ENCODE results near the gene IGSF23.

IGSF23 gene

GRCh38 chr19:44671400-44671799, 58.0 kb downstream of the IGSF23 start, which contains the start of gene CEACAM19:
CEACAM19 (plus strand) TSS chr19:44671482; CDS start chr19:44671932, 450 bp downstream.
- ChIA-PET CTCF (interaction anchor here (1.1 to 1.4 kb wide), 3 partner anchors 15 to 52 kb away, joined by 3 to 4 read pairs (median 3); no protein-coding TSS in a partner anchor), POLR2A (no interaction called here)
- TF ChIP-seq CTCF (IDR thresholded peaks at IDR 0.05; ENCODE audit: control extremely low read depth, extremely low read depth, low read depth, missing control alignments) = no peak
- DNase-seq (ENCODE audit: extremely low spot score) = no peak

- ChIA-PET POLR2A (no interaction called here), CTCF (interaction anchor here (1.1 to 1.8 kb wide), 4 partner anchors 9 to 94 kb away, joined by 3 to 7 read pairs (median 4); no protein-coding TSS in a partner anchor)
- TF ChIP-seq CTCF (IDR thresholded peaks at IDR 0.05; ENCODE audit: control extremely low read depth, extremely low read depth, low read depth, missing control alignments) = no peak
- DNase-seq (ENCODE audit: extremely low spot score) = no peak
Observed at GRCh38 chr19:44672226-44672625, 58.9 kb downstream of the IGSF23 start.

- ChIA-PET CTCF (interaction anchor here (0.9 to 1.8 kb wide), 3 partner anchors 11 to 97 kb away, joined by 3 to 7 read pairs (median 3); no protein-coding TSS in a partner anchor), POLR2A (no interaction called here)
- DNase-seq (ENCODE audit: extremely low spot score) = no peak
- no peak for TF ChIP-seq CTCF (IDR thresholded peaks at IDR 0.05; ENCODE audit: control extremely low read depth, extremely low read depth, low read depth, missing control alignments)
Observed at GRCh38 chr19:44673510-44673909, 60.1 kb downstream of the IGSF23 start.

- DNase-seq (ENCODE audit: extremely low spot score) = no peak
- ChIA-PET CTCF (interaction anchor here (1.1 to 3.1 kb wide), 5 partner anchors 13 to 98 kb away, joined by 3 to 11 read pairs (median 4); no protein-coding TSS in a partner anchor), POLR2A (no interaction called here)
- no peak for TF ChIP-seq CTCF (IDR thresholded peaks at IDR 0.05; ENCODE audit: control extremely low read depth, extremely low read depth, low read depth, missing control alignments)
Observed at GRCh38 chr19:44675521-44675920, 62.2 kb downstream of the IGSF23 start.

GRCh38 chr19:44677019-44677811, 63.9 kb downstream of the IGSF23 start:
- DNase-seq (ENCODE audit: extremely low spot score) = no peak
- no peak for TF ChIP-seq CTCF (IDR thresholded peaks at IDR 0.05; ENCODE audit: control extremely low read depth, extremely low read depth, low read depth, missing control alignments)
- ChIA-PET POLR2A (no interaction called here), CTCF (interaction anchor here (0.8 to 3.1 kb wide), 5 partner anchors 12 to 106 kb away, joined by 3 to 11 read pairs (median 4); no protein-coding TSS in a partner anchor)

- DNase-seq (ENCODE audit: extremely low spot score) = no peak
- TF ChIP-seq CTCF (IDR thresholded peaks at IDR 0.05; ENCODE audit: control extremely low read depth, extremely low read depth, low read depth, missing control alignments) = no peak
- POLR2A ChIA-PET = no interaction called here
- CTCF ChIA-PET = interaction anchor here (1.1 to 1.8 kb wide), 6 partner anchors 9 to 110 kb away, joined by 3 to 6 read pairs (median 5); no protein-coding TSS in a partner anchor
Observed at GRCh38 chr19:44680536-44680935, 67.2 kb downstream of the IGSF23 start.

Measured in GM10248 (cell line).